SU-DHL-6 (cell line): ENCODE results near the gene SRRM3.

ENCODE experiments used
- CTCF ChIP-seq: fragments of 200-600 bp; sonication (generic); IDR thresholded peaks from one replicate; pipeline ENCODE4 v1.5.1; 2017; ENCODE audit warnings: antibody characterized with exemption, mild to moderate bottlenecking, low read length, moderate library complexity; ENCODE audit not compliant: insufficient read depth, poor library complexity, severe bottlenecking
- EZH2phosphoT487 ChIP-seq: fragments of 200-600 bp; sonication (generic), shearing (Covaris generic); conservative IDR thresholded peaks from 2 replicates; pipeline ENCODE4 v1.6.1; 2018; ENCODE audit warnings: mild to moderate bottlenecking, antibody characterized with exemption, low read length, moderate library complexity, mixed read lengths

GRCh38 chr7:76234931-76235441, 33.3 kb downstream of the SRRM3 start:
- TF ChIP-seq CTCF (no peak), EZH2phosphoT487 (no peak)
